ENCODE data around the gene ANKRD65. TPM values are rescaled to one million over a fixed set of nuclear protein-coding genes. Genes with fewer than 3 reads are reported as not detected.
"Not testable (repeated sequence)": the region's sequence is repeated elsewhere in the genome, so short reads cannot be mapped to it uniquely, and the experiment has no call there.

Gene ANKRD65
- total RNA-seq, 1 donor from 2014 or later = 0.64 TPM

GRCh38 chr1:1415751-1416150 lies 5.3 kb downstream of the ANKRD65 start:
- H3K36me3 ChIP-seq (ENCODE audit: insufficient read depth, low read length) = no peaks in the 10 kb centered on the region
- H3K27ac ChIP-seq (ENCODE audit: low read depth, low read length) = no peak overlapping the region
- H3K9ac ChIP-seq (ENCODE audit: low read length) = no peak overlapping the region
- H3K79me2 ChIP-seq (ENCODE audit: insufficient read depth, low read length) = no peaks in the 10 kb centered on the region
- no peak overlapping the region for H3K27ac Mint-ChIP-seq (ENCODE audit: unreplicated experiment)
- H3K4me2 ChIP-seq (ENCODE audit: low read length) = peak overlapping the region; percentile 18
- TF ChIP-seq CTCF (IDR thresholded peaks at IDR 0.05; ENCODE audit: insufficient read depth, low read depth, low read length) (no peak), EZH2 (IDR thresholded peaks at IDR 0.05; ENCODE audit: insufficient read depth, low read length) (no peak)
- H3K9me3 Mint-ChIP-seq (ENCODE audit: unreplicated experiment) = no peaks in the 10 kb centered on the region
- no peak for DNase-seq (ENCODE audit: low read depth)
- H4K20me1 ChIP-seq (ENCODE audit: insufficient read depth, low read length) = no peaks in the 10 kb centered on the region
- H3K9me3 ChIP-seq (ENCODE audit: insufficient read depth, low read depth, low read length) = no peaks in the 10 kb centered on the region
- no peaks in the 10 kb centered on the region for H3K27me3 Mint-ChIP-seq (ENCODE audit: low read depth, unreplicated experiment)
- H3K4me1 ChIP-seq (ENCODE audit: insufficient read depth, low read length) = no peaks in the 10 kb centered on the region
- H3K27me3 ChIP-seq (ENCODE audit: insufficient read depth, low read length) = no peaks in the 10 kb centered on the region
- H3K36me3 Mint-ChIP-seq (ENCODE audit: low read depth, unreplicated experiment) = peaks cover 6% of the 10 kb centered on the region
- H3K4me1 Mint-ChIP-seq (ENCODE audit: low read depth, unreplicated experiment) = peaks cover 2% of the 10 kb centered on the region
- no peak overlapping the region for H3K4me3 Mint-ChIP-seq (ENCODE audit: unreplicated experiment)
- no peak for FAIRE-seq
- H2AFZ ChIP-seq (ENCODE audit: low read depth, low read length) = no peak overlapping the region
- H3K4me3 ChIP-seq (ENCODE audit: insufficient read depth, low read depth, low read length) = no peak overlapping the region

- H3K36me3 Mint-ChIP-seq (ENCODE audit: low read depth, unreplicated experiment); H3K9ac ChIP-seq (ENCODE audit: low read length); H3K27me3 Mint-ChIP-seq (ENCODE audit: low read depth, unreplicated experiment); H3K4me2 ChIP-seq (ENCODE audit: low read length); H3K9me3 ChIP-seq (ENCODE audit: insufficient read depth, low read depth, low read length); H3K27ac ChIP-seq (ENCODE audit: low read depth, low read length); DNase-seq (ENCODE audit: low read depth); H3K4me3 Mint-ChIP-seq (ENCODE audit: unreplicated experiment); H3K27me3 ChIP-seq (ENCODE audit: insufficient read depth, low read length); H3K36me3 ChIP-seq (ENCODE audit: insufficient read depth, low read length); H3K4me3 ChIP-seq (ENCODE audit: insufficient read depth, low read depth, low read length); H3K4me1 ChIP-seq (ENCODE audit: insufficient read depth, low read length); FAIRE-seq; H3K9me3 Mint-ChIP-seq (ENCODE audit: unreplicated experiment); H2AFZ ChIP-seq (ENCODE audit: low read depth, low read length); H3K27ac Mint-ChIP-seq (ENCODE audit: unreplicated experiment): not testable (repeated sequence)
- Histone ChIP-seq H4K20me1 (ENCODE audit: insufficient read depth, low read length) (peaks cover 15% of the 10 kb centered on the region), H3K79me2 (ENCODE audit: insufficient read depth, low read length) (peaks cover 24% of the 10 kb centered on the region)
- H3K4me1 Mint-ChIP-seq (ENCODE audit: low read depth, unreplicated experiment) = peaks cover 17% of the 10 kb centered on the region
Measured at GRCh38 chr1:1412311-1412902, 8.7 kb downstream of the ANKRD65 start.

- Mint-ChIP-seq H3K27ac (ENCODE audit: unreplicated experiment) (peak overlapping the region; percentile 26), H3K4me3 (ENCODE audit: unreplicated experiment) (no peak overlapping the region), H3K9me3 (ENCODE audit: unreplicated experiment) (no peaks in the 10 kb centered on the region), H3K27me3 (ENCODE audit: low read depth, unreplicated experiment) (no peaks in the 10 kb centered on the region), H3K4me1 (ENCODE audit: low read depth, unreplicated experiment) (peaks cover 17% of the 10 kb centered on the region), H3K36me3 (ENCODE audit: low read depth, unreplicated experiment) (peaks cover 8% of the 10 kb centered on the region)
- Histone ChIP-seq H3K79me2 (ENCODE audit: insufficient read depth, low read length) (peaks cover 32% of the 10 kb centered on the region), H3K36me3 (ENCODE audit: insufficient read depth, low read length) (no peaks in the 10 kb centered on the region), H3K4me1 (ENCODE audit: insufficient read depth, low read length) (peaks cover 8% of the 10 kb centered on the region), H4K20me1 (ENCODE audit: insufficient read depth, low read length) (peaks cover 15% of the 10 kb centered on the region), H2AFZ (ENCODE audit: low read depth, low read length) (no peak overlapping the region), H3K9ac (ENCODE audit: low read length) (no peak overlapping the region), H3K27ac (ENCODE audit: low read depth, low read length) (no peak overlapping the region), H3K4me2 (ENCODE audit: low read length) (no peak overlapping the region), H3K27me3 (ENCODE audit: insufficient read depth, low read length) (no peaks in the 10 kb centered on the region), H3K4me3 (ENCODE audit: insufficient read depth, low read depth, low read length) (no peak overlapping the region), H3K9me3 (ENCODE audit: insufficient read depth, low read depth, low read length) (no peaks in the 10 kb centered on the region)
- FAIRE-seq (no peak), DNase-seq (ENCODE audit: low read depth) (no peak)
- no peak for TF ChIP-seq CTCF (IDR thresholded peaks at IDR 0.05; ENCODE audit: insufficient read depth, low read depth, low read length)
- no peak for TF ChIP-seq EZH2 (IDR thresholded peaks at IDR 0.05; ENCODE audit: insufficient read depth, low read length)
Measured at GRCh38 chr1:1411626-1412025, 9.4 kb downstream of the ANKRD65 start.

GRCh38 chr1:1410238-1410637 lies 10.8 kb downstream of the ANKRD65 start:
- not testable (repeated sequence) for H3K27ac ChIP-seq (ENCODE audit: low read depth, low read length); H3K9ac ChIP-seq (ENCODE audit: low read length); DNase-seq (ENCODE audit: low read depth); H3K9me3 ChIP-seq (ENCODE audit: insufficient read depth, low read depth, low read length); H3K27me3 Mint-ChIP-seq (ENCODE audit: low read depth, unreplicated experiment); H2AFZ ChIP-seq (ENCODE audit: low read depth, low read length); H3K36me3 ChIP-seq (ENCODE audit: insufficient read depth, low read length); H3K9me3 Mint-ChIP-seq (ENCODE audit: unreplicated experiment); H3K4me3 ChIP-seq (ENCODE audit: insufficient read depth, low read depth, low read length); FAIRE-seq; H3K27me3 ChIP-seq (ENCODE audit: insufficient read depth, low read length); H3K4me2 ChIP-seq (ENCODE audit: low read length)
- Mint-ChIP-seq H3K36me3 (ENCODE audit: low read depth, unreplicated experiment) (peaks cover 12% of the 10 kb centered on the region), H3K4me3 (ENCODE audit: unreplicated experiment) (peak overlapping the region; percentile 82), H3K27ac (ENCODE audit: unreplicated experiment) (peak overlapping the region; percentile 80), H3K4me1 (ENCODE audit: low read depth, unreplicated experiment) (peaks cover 23% of the 10 kb centered on the region)
- H4K20me1 ChIP-seq (ENCODE audit: insufficient read depth, low read length) = peaks cover 15% of the 10 kb centered on the region
- H3K4me1 ChIP-seq (ENCODE audit: insufficient read depth, low read length) = peaks cover 15% of the 10 kb centered on the region
- peaks cover 45% of the 10 kb centered on the region for H3K79me2 ChIP-seq (ENCODE audit: insufficient read depth, low read length)

Data from astrocyte (in vitro differentiated cells and primary cell).